CD4-positive, alpha-beta T cell treated with Interleukin-6 at 100 ng/mL for 8 hours (primary cell): ENCODE data around the gene HLCS.

Source experiments
- DNase-seq: peaks from one replicate; pipeline ENCODE4 v3.0.0-alpha.2; 2020; ENCODE audit warnings: mixed read lengths, low spot score

The HLCS gene

DNA sequence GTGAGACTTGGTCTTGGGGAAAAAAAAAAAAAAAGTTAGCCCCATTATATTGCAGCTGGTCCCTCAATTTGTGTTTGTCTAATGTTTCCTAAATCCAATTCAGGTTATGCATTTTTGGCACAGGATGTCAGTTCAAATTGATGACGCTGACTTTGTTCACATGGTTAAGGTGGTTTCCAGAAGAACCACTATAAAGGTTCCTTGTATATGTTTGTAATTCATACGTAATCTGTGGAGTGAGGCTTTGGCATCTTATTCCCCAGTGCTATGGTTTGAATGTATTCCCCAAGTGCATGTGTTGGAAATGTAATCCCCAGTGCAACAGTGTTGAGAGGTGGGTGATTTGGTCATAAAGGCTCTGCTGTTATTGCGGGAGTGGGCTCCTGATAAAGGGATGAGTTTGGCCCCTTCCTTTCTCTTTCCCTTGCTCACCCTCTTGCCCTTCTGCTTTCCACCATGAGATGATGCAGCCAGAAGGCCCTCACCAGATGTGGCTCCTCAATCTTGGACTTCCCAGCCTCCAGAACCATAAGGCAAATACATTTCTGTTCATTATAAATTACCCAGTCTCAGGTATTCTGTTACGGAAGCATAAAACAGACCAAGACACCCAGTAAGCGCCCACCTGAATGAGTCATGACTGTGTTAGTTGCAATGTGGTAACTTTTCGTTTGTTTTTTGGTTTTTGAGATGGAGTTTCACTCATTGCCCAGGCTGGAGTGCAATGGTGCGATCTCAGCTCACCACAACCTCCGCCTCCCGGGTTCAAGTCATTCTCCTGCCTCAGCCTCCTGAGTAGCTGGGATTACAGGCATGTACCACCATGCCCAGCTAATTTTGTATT is 19.5 kb upstream of the HLCS start:
- no peak for DNase-seq

GRCh38 chr21:36981977-36982700 is 15.7 kb upstream of the HLCS start:
- no peak for DNase-seq

DNA sequence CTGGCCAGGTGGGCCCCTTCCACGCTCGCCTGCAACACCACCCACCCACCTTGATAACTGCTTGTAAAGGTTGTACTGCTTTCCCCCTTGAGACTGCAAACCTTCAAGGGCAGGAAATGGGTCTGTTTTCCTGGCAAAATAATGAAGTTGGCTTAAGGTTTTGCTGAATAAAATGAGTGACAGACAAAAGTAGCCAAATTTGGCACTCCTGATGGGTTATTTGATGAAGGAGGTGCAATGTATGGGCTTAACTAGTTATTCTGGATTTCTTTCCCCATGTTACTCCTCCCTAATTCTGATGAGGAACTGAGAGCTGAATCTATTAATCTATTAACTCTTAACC is 14.6 kb upstream of the HLCS start:
- DNase-seq = no peak

- DNase-seq = no peak
These were observed 14.0 kb upstream of the HLCS start for GRCh38 chr21:36980280-36981048.

DNA sequence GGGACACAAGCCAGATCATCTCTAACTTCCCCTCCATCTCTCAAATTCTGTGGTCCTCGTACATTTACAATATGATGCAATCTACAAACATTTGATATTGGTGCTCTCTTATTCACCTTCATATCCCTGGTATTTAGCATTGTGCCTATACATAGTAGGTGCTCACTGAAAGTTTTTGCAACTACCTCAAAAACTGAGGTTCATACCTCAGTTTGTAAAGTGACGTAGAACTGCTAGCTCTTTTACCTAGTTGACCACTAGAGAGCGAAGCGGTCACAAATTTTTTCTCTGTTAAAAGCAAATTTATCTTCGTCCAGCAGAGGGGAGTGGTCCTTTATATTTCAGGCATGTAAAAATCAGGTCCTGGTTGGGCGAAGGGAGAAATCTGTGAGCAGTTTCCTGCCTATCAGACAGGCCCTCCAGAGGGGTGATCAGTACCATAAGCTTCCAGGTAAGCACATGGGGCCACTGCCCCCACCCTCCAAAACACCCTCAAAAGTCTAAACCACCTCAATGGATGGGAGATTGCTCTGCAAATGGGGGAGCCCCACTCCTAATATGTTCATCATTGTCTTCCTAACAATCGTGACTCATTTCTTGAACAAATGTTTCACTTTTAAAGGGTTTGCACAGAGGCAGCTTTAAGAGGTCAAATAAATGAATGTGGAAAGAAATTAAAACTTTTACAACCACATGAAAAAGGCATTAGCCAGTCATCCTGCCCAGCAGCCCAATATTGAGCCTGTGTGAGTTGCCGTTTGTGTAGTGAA is 10.6 kb upstream of the HLCS start:
- DNase-seq = peak; percentile 12

- DNase-seq = no peak
These were observed 9.9 kb upstream of the HLCS start for GRCh38 chr21:36976228-36976861.

DNA sequence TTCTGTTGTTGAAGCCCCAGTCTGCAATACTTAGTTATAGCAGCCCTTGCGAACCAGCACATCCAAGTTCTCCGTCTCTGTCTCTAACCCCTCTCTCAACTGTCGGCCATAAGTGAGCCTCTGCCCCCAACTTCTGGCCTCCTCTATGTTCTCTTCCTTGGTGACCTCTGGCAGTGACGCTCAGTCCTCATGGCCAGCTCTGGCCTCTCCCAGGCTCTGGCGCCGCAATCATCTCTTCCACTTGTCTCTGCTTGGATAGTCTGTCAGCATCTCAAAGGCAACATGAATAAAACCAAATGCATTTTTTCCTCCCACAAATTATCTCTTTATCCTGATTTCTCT is 8.4 kb upstream of the HLCS start:
- no peak for DNase-seq

DNA sequence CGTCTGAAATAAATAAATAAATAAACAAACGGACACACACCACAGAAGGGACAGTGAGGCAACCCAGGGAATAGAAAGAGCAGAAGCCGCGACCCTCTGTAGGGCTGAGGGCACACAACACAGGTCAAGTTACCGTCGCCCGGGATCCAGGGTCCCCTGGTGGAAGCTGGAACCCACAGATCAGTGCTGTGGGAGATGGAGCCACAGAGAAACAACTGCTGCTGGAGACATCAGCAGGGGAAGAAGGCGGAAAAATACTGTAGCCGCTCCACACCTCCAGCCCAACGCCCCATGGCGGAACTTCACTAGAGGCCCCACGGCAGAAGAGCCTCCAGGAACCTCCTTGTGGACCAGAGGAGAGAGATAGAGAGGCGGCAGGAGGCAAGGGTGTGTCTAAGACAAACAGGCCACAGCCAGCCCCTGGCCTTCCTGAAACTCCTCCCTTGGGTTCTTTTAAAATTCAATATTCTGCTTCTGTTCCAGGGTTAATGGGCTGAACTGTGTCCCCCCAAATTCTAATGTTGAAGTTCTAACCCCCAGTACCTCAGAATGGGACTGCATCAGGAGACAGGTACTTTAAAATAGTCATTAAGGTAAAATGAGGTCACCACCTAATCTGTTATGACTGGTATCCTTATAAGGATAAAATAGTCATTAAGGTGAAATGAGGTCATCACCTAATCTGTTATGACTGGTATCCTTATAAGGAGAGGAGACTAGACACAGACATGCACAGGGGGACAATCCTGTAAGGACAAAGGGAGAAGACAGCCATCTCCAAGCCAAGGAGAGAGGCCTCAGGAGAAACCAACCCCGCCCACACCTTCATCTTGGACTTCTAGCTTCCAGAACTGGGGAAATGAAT is 7.7 kb upstream of the HLCS start:
- no peak for DNase-seq

- no peak for DNase-seq
These were observed 2.5 kb upstream of the HLCS start for GRCh38 chr21:36968976-36969375.

GRCh38 chr21:36968414-36968813 is 1.9 kb upstream of the HLCS start:
- no peak for DNase-seq

GRCh38 chr21:36966821-36967768 is 626 bp upstream of the HLCS start:
- DNase-seq = no peak

DNA sequence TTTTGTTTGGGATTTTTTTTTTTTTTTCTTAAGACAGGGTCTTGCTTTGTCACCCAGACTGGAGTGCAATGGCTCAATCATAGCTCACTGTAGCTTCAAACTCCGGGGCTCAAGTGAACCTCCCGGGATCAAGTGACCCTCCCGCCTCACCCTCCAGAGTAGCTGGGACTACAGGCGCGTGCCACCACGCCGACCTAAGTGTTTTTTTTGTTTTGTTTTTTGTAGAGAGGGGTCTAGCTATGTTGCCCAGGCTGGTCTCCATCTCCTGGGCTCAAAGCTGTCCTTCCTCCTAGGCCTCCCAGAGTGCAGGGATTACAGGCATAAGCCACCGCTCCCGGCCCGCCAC is 776 bp downstream of the HLCS start:
- DNase-seq = no peak

DNA sequence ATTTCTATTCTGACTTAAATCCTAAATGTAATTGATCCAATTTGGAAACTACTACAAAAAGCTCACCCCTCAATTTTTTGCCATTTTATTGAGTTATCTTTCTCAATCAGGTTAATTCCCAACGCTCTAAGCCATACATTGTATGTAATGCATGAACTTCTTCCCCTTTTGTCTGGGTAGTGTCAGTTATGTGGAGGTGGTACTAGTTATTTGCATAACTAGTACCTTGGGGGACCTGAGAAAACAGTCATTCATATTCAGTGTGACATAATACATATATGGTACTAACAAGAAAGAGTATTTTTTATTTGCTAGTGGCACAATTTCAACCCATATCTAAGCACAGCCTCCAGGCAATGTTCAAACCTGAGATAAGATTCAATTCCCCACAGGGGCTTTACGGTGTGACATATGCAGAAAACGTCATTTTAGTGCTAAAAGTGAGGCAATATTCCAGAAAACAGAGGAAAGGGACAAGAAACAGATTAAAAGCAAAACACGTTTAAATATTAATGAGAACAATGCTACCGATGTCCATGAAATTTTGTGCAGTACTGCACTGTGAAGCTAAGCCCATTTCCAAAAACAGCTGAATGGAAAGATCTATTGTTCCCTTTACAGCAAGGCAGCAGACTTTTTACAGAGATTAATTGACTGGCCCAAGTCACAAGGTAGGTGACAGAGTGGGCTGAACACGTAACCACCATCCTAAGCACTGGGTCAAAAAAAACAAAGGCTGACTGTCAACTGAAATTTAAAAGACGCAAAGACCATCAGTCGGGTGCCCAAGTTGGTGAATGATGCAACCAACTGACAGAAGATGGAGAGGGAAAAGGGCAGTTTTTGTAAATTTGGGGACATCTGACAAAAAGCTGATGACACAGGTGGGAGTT is 1.4 kb downstream of the HLCS start:
- no peak for DNase-seq

- DNase-seq = no peak
These were observed 2.1 kb downstream of the HLCS start for GRCh38 chr21:36964398-36964797.

- DNase-seq = no peak
These were observed 4.2 kb downstream of the HLCS start for GRCh38 chr21:36962098-36962780.

DNA sequence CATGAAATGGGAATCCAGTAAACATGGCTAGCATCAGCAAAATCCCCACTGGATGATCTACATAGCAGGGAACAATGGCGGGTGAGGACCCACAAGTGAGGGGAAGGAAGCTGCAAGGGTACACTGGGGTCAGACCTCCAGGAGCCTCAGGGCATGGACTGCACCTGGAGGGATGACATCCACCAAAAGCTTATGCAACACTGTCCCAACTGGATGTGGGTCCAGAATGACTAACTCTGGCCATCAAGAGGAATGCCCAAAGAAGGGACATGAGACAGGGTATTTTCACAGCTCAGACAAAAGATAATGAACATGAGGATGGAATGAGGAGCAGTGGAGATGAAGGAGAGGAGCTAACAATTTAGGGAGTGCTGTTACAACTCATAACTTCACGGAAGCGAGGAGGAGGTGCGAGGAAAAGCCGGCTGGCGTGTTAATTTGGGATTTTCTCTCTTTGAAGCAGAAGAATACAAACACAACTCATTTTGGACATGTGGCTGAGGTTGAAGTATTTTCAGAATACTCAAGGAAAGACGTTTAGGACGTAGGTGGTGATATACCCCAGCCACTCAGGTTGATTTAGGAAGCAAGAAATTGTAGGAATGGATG is 5.7 kb downstream of the HLCS start:
- no peak for DNase-seq

DNA sequence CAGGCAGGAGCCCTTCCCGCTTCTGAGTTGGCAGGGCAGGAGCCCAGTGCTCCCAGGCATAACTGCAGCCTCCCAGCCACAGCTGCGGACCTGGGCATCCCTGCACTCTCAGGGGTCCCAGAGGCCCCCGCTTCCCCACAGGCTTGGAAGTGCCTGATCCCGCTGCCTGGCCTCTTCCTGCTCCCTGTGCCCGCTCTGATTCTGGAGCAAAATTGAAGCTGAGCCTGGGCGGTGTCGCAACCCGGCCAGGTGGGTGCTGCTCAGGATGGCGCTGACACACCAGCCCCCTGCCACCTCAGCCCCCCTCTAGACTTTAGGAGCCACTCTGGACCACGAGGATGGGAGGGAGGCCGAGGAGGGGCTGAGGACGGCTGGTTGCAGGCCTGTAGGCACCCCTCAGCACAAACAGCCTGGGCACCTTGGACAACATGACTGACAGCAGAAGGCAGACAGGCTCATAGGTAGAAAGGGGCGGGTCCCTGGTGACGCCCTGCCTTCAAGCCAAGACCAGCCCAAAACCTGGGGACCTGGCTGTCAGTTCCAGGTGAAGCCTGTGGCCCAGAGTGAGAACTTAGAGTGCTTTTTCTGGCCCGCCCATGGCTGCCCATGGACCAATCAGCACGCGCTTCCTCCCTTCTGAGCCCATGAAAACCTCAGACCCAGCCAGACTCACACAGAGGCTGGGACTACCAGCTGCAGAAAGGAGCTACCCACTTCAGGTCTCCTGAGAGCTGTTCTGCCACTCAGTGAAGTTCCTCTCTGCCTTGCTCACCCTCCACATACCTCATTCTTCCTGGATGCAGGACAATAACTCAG is 7.2 kb downstream of the HLCS start:
- DNase-seq = no peak
